GM18861 (cell line): Measurements from ENCODE around the gene KIAA1549.

Source experiments
- ATAC-seq: cut with Tn5 transposase; IDR thresholded peaks from one replicate; pipeline ENCODE4 v1.9.1; 2021; ENCODE audit not compliant: unreplicated experiment

Gene KIAA1549

DNA sequence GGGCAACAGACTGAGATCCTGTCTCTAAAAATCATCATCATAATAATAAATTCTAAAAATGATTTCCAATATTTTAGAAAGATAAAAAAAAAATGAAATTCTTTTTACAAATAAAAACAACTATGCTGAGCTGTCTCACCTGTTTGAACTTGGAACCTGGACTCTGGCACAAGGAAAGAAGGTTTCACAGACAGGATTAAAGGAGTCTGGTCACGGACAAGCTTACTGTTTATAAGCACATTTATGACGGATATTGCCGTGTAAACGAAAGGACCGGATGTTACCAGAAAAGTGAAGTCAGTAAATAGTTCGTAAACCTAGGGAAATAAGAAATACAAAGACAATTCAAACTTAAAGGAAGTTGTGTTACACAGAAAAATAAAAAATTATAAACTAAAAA is 70.2 kb downstream of the KIAA1549 start:
- ATAC-seq: no peak

DNA sequence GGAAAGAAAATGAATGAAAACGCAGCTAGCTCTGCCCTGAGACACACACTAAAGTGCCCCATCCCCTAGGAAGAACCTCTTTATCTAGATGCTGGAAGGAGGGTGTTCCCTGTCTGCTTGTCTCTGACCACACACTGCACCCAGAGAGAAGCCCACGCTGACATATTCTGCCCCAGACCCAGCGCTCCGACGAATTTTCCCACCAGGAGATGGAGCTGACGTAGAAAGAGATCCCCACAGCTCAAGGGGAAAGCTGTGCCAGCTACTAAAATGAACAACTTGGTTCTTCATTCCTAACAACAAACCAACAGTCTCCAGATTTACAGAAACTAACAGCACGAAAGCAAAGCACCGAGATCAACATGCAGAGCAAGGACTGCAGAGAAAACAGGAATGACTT is 73.3 kb downstream of the KIAA1549 start:
- ATAC-seq: no peak

DNA sequence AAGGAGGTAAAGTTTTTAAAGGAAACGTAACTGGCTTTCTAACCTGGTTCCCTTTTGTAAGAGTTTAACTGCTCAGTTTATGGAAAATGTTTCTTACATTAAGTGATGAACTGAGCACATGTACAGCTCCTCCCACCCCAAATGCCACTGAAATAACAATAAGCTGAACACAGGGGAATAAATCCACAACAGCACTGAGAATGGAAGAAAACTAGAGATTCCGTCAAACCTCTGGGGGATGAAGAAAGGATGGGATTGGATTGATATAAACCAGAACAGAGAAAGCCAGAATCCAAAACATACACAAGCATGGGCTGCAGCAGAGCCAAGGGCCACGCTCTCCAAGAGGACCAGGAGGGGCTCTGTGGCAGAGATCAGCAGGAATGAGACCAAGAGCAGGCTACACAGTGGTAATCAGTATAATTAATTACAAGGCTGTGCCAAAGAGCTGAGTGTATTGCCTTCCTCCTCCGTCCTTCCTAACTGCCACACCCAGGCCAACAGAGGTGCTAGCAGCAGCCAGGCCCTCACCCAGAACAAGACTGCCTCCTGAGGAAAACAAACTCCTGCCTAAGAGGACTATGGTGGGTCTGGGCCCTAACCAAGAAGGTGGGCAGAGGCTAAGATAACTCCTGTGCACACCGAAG is 73.9 kb downstream of the KIAA1549 start:
- no peak for ATAC-seq

DNA sequence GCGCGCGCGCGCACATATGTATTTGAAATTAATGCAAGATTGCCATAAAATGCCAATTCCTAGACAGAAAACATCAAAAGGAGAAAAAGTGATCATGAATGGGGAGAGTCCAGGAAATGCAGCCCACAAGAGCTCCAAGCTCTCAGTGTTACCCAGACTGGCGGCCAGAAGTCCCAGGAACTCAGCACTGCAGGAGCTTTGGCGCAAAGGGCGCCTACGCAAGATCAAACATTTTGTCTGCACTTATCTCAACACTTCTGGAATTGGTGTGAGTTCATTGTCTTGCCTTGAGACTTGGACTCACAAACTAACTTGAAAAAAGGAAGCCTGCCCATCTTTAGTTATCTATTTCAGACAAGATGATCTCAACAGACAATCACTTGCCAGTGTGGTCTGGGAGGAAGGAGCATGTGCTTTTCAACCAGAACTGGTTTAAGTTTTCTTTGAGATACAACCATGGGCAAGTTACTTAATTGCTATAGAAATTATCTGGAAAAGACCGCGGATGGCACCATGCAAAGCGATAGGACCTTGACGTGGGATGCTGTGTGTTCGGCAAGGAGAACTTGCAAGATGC is 77.2 kb downstream of the KIAA1549 start:
- no peak for ATAC-seq

DNA sequence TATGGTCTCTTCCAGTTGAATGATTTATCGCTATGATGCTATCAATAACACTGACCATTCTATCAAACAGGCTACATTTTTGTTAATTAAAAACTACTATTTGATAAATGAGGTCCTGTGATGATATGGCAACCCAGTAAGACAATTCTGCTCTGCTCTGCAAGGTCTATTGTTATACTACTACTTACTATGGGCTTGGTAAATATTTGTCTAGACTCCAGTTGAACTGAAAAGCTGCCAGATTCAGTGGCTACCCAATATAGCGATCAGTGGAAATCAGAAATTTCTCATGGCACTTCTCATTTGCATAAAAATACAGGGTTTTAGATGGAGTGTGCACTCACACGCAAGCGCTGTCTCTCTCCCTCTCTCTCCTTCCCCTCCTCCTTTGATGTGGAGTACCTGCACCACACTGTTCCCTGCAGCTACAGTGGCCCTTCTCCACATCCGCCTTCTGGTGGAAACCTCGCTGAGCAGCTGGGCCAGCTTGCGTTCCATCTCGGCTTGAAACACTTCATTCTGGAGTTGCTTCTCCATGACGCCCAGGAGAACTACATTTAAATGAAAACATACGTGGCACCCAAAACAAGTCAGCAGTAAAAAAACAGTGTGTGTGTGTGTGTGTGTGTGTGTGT is 77.9 kb downstream of the KIAA1549 start:
- no peak for ATAC-seq

DNA sequence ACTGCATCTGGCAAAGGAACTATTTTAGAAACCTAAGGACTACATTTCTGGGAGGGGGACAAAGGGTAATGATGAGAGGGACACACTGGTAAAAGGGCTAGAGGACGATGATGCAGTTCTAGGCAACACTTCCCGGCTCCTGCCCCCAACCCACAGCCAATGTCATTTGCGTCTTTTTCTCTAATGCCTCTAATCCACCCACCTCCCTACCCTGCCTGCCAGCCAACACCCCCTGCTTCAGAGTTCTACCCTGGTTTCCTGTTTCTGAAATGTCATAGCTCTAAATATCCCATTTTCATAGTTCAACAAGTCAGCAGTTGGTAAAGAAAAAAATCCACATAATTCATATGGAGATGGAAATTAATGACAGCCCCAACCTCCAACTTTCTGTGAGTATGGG is 79.0 kb downstream of the KIAA1549 start:
- no peak for ATAC-seq

DNA sequence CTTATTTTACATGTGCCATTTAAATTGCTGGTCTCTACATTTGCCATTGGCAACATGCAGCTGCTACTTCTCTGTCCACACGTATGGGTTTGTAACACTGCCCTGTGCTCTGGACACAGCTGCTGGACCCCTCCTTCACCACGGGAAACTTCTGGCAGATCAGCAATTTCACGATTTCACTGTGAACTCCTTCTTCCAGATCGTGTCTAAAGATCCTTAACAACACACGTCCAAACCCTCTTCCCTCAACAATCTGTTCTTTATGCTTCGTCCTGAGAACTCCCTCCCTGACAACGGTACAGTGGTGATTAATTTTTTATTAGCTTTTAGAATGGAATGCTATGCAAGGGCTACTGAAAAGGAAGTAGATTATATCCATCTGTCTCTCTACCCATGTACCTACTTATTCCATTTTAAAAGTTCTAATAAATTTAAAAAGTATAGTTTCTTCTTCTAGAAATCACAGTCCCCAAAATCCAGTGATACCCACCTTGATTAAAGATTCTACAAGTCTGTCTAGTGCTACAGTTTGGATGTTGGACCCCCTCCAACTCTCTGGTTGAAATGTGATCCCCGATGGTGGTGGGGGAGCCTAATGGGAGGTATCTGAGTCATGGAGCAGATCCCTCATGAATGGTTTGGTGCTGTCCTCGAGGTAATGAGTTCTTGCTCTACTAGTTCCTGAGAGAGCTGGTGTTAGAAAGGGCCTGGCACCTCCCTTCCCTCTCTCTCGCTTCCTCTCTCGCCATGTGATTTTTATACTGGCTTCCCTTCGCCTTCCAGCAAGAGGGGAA is 81.0 kb downstream of the KIAA1549 start:
- no peak for ATAC-seq

DNA sequence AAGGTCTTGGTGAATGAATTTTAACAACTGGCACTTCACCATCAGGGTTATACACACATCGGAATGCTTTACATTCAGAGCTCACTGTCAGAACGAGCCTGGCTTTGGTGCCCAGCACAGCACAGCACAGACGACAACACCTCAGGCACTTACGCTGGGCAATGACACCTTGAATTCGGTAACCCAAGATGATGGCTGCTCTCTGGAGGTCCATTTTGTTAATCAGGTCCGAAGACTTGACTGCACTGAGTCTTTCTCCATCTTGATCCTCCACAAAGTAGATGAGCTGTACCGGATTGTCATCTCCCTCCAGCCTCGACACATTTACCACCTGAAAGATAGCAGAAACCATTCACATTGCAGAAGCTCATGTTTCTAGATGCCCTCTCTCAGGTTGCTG is 82.4 kb downstream of the KIAA1549 start:
- no peak for ATAC-seq

DNA sequence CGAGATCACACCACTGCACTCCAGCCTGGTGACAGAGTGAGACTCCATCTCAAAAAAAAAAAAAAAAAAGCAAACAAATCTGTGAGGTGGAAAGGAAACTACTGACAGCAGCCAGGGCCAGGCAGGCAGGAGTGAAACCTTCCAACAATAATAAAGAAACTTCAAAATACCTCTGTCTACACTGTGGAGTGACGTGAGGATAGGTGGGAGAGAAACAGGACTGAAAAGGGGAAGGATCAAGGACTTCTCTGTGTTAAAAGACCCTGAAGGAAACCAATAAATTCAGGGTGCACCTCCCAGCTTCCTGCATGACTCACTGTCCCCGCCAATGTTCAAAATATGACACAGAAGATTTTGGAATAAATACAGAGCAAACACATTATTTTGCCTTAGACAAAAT is 82.9 kb downstream of the KIAA1549 start:
- no peak for ATAC-seq

DNA sequence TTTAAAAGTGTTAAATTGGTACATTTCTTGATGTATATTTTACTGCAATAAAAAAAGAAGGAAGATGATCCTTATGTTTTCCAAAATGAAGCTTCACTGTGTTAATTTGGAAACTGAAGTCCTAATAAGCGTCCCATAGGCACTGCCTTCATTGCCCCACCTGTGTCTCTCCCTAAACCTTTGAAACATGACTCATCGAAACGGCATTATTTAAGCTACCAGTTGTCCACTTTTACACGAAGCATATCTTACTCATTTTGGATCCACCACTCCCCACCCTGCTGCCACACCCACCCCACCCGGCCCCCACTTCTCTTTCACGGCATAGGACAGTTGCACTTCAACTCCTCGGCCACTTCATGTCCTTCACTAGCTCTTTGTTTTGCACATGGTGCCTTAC is 85.5 kb downstream of the KIAA1549 start:
- no peak for ATAC-seq

DNA sequence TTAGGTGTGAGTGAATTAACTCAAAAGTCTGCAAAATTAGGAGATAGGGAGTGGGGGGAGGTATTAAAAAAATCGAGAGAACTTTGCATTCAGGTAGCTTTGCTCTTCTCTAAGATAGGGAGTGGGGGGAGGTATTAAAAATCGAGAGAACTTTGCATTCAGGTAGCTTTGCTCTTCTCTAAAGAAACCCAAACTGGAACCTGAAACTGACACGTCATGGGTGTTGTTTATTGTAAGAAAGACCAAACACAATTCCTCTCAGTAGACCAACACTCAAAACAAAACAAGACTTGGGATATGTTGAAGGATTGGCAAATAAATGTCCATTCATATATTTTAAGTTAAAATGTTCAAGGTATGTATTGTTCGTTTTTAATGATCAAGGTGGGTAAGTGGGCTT is 87.9 kb downstream of the KIAA1549 start:
- no peak for ATAC-seq

DNA sequence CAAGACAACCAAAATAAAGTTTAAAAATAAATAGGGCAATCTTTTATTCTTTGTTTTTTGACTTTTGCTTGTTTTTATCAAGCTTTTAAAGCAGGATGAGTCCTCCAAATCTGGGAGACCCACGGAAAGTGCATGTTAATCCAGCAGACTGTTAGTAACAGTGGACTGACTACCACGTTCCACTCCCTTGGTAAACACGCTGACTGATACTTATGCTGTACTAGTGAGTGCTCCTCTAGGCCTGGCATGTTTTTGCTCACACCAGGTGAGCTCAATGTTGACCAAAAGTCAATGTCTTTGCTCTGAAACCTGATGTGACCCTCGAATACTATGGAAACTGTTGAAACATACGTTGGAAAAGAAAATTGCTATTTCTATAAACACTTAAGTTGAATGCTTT is 88.4 kb downstream of the KIAA1549 start:
- no peak for ATAC-seq

DNA sequence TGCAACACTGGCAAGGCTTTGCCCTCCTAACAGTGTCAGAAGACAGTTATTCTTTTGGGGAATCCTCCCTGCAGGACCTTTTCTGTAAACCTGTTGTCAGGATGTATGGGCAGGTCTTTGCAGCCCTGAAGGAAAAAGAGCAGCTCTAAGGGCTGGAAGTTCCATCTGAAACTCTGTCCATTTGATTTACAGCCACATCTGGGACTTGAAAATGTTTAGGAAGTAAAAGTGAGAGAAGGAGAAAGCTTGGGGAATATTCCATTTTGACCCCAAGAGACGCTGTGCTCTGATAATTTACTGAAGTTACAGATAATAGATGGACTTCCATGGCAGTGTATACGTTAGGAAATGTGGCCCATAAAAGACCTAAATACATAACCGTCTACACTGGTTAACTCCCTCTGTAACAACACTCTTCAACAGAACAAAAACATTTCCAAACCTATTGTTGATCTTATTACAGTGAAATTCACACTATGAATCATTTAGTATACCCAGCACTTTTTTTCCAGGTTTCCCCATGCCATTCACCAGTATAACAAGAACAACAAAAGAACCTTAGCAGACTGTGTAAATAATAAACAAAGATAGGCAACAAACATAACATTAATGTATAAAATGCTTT is 89.1 kb downstream of the KIAA1549 start:
- ATAC-seq: no peak

DNA sequence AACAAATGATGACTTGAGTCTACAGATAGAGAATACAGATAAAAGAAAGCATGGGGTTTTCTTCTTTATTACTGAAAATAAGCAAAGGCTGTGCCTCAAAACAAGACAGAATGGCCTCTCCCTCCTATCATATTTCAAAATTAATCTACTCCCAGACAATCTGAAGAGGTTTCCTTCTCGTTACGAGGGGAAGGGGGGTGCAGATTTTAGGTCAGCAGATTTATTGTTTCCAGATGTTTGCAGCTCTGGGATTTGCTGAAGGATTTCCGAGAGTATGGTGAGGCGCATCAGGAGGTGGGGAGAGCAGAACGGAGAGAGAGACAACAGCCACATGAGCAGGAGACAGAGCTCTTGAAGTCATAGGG is 89.8 kb downstream of the KIAA1549 start:
- ATAC-seq: no peak

DNA sequence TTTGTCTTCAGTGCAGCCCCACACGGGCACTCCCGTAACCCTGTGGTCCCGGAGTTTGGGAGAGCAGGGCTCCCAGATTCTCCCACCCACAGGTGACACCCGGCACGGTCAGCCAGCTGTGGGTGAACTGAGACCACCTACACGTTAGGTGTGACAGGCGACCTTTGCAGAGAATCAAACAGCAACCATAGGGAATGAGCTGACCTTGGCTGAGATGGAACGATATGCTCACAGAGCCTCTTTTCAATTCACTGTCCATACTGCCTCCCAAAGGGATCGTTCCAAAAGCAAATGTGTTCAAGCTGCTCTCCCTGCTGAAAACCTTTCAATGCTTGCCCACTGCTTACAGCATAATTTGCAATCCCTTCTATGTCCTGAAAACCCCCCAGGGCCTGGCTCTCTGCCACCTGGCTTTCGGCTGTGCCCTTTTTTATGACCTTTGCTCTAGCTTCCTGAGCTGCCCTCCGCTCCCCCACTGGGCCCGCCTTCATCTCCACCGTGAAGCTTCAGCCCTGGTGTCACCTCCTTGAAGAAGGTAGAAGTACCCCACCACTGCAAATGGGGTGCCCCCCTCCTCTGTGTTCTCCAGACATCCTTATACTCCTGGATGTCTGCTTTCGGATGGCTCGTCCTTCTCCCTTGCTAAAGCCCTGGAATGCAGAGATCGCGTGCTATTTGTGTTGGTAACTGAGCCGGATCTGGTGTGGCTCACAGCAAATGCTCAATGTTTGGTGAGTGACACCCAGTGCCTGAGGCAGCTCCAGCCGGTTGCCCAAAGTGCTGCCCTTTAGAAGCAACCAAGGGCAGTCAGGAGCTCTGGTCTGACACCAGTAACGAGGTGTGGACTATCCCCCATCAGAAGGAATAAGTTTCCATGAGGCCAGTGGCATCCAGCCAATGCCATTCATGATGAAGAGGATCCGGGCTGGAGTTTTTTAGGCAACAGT is 90.4 kb downstream of the KIAA1549 start:
- ATAC-seq: no peak

DNA sequence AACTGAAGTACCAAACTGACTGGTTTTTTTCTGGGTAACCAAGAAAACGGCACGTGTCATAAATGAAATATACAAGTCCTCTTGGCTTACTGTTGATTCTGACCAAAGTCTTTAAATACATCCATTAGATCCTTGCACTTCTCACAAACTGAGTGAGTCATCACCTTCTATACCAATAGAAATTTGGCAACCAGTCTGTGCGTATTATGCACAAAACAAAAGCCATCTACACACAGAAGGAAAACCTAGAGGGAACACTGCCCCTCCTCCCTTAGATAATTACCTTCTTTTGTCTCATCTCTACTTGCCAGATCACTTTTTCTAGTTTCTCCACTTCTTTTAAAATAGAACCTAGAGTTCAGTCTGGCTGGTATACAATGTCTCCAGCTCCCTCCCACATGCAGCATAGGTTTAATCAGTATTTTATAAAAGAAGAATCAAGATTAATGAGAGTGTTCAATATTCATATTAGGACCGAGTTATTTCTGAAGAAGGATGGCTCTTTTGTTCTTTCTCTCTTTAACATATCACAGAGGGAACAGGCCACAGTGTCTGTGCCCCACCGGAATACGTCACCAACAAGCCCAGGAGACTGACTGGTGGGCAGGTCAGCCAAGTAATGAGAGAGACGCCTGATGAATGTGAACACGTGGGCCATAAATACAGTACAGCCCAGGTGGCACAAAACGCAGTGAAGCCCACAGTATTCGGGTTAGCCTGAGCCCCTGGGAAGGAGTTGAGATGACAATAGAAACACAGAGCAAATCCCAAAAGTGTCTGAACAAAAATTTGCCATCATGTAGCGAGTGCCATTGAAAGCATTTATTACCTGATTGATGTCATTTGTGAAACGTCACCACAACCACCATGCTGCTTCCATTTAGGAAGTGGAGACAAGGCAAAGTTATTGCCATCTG is 91.3 kb downstream of the KIAA1549 start:
- ATAC-seq: no peak

DNA sequence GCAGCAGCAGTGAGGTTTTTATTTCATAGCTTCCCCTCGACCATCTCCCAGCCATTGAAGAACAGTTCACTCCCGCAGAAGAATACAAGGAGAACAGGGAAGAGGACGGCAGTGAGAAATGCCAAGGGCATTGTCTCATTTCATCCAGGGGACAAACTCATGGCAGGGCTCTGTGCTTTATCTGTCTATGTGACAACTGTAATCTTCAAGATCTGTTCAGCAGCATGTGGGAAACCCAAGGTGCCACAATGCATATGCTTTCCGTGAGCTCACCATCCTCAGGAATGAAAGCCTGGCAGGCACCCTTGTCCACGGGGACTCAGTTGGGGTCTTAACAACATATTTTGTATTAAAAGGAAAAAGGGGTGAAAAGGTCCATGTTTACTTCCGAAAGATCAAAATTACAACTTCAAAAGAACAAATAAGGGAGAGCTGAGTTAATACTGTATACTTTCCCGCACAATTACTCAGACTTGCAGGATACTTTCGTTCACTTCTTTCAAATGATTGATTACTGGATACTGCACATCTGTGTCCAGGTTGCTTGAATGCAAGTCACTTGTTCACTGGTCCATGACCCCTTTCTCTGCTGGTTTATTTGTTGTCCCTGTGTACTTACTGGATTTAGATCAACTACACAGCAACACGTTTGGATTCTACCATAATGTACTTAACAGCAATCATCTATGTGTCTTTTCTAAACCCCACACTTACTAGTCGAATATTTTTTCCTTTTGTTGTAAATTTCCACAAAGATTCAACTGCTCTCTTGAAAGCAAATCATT is 93.1 kb downstream of the KIAA1549 start:
- no peak for ATAC-seq

DNA sequence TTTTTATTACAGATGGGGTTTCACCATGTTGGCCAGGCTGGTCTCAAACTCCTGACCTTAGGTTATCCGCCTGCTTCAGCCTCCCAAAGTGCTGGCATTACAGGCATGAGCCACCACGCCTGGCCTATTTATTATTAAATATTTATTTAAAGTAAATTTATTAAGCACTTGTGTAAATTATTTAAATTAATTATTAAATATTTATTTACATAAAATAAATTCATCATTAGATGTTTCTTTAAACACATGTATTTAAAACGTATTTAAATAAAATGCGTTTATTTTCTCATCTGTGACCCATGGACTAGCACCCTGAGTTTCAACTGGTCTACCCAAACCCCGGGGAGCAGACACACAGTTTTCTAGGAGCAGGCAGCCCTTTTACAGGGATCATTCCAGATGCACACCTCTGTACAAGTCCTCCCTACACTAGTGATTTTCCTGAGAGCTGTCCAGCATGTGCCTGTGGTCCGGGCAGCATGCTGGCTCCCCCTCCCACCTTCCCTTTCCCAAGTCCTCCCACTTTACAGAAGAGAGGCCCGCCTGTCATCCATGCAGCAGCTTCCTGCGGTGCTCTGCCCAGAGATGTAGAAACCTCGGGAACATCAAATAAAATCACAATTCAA is 94.0 kb downstream of the KIAA1549 start:
- ATAC-seq: no peak
